Hepatocyte (in vitro differentiated cells): ENCODE data around the gene HOXC9.

Experiments used
- CTCF ChIP-seq: fragments of 200-600 bp; sonication (generic); IDR thresholded peaks from 2 replicates; pipeline ENCODE4 v1.5.1; 2016; ENCODE audit warnings: antibody characterized with exemption, mild to moderate bottlenecking; ENCODE audit not compliant: poor library complexity
- EZH2phosphoT487 ChIP-seq: fragments of 200-600 bp; sonication (generic); IDR thresholded peaks from one replicate; pipeline ENCODE4 v1.6.1; 2018; ENCODE audit warnings: antibody characterized with exemption, mild to moderate bottlenecking, low read depth, moderate library complexity; ENCODE audit not compliant: unreplicated experiment, severe bottlenecking

- no peak for TF ChIP-seq CTCF
- TF ChIP-seq EZH2phosphoT487, result no peak
Observed at GRCh38 chr12:54012631-54013409, 12.9 kb downstream of the HOXC9 start.
